Activated naive CD4-positive, alpha-beta T cell treated with anti-CD3 and anti-CD28 coated beads for 36 hours (primary cell): ENCODE results near the gene PARP8. TPM values are rescaled to one million over a fixed set of nuclear protein-coding genes. Genes with fewer than 3 reads are reported as not detected.

Experiments
- CTCF ChIA-PET: fragments of 350-600 bp; sonication (Branson Sonifier 250); formaldehyde crosslinking; loops from one replicate; lab custom pipeline; 2021; ENCODE audit warnings: antibody characterized with exemption; lab: Charles Lee
- DNase-seq: peaks from one replicate; pipeline ENCODE4 v3.0.0-alpha.2; 2020
- H3K27ac Mint-ChIP-seq: one replicate; pipeline ENCODE4 v1.8.0; 2021; ENCODE audit warnings: mild to moderate bottlenecking, mixed read lengths
- H3K27me3 Mint-ChIP-seq: one replicate; pipeline ENCODE4 v1.8.0; 2021; ENCODE audit warnings: low read depth, mixed read lengths
- H3K36me3 Mint-ChIP-seq: one replicate; pipeline ENCODE4 v1.8.0; 2021; ENCODE audit warnings: low read depth, mixed read lengths
- H3K4me1 Mint-ChIP-seq: one replicate; pipeline ENCODE4 v1.8.0; 2021; ENCODE audit warnings: low read depth, mixed read lengths
- H3K4me3 Mint-ChIP-seq: one replicate; pipeline ENCODE4 v1.8.0; 2021; ENCODE audit warnings: mild to moderate bottlenecking, moderate library complexity, mixed read lengths
- H3K9me3 Mint-ChIP-seq: one replicate; pipeline ENCODE4 v1.8.0; 2021; ENCODE audit warnings: mixed read lengths
- intact Hi-C: fragments of 100-400 bp; cut with micrococcal nuclease; formaldehyde crosslinking; loops from one replicate; pipeline ENCODE4 v1.15.1; 2023
- total RNA-seq, 2 experiments: library from RNA; stranded (reverse); gene quantifications; one replicate each; pipeline ENCODE4 v1.2.3, GENCODE V29; 2021

PARP8 gene
- total RNA-seq, 2 experiments from 2014 or later = 20.1 to 22.0 TPM

GRCh38 chr5:50866415-50866814 lies 200.0 kb downstream of the PARP8 start:
- no peak for DNase-seq
- no peaks in the 10 kb centered on the region for H3K9me3 Mint-ChIP-seq
- H3K4me3 Mint-ChIP-seq = no peak overlapping the region
- no peak overlapping the region for H3K27ac Mint-ChIP-seq
- no peaks in the 10 kb centered on the region for H3K4me1 Mint-ChIP-seq
- CTCF ChIA-PET = no interaction called here
- H3K36me3 Mint-ChIP-seq = no peaks in the 10 kb centered on the region
- H3K27me3 Mint-ChIP-seq = peaks cover 27% of the 10 kb centered on the region
- intact Hi-C loops = no loop called here

- CTCF ChIA-PET = no interaction called here
- H3K4me1 Mint-ChIP-seq = no peaks in the 10 kb centered on the region
These were observed 200.7 kb downstream of the PARP8 start for GRCh38 chr5:50867140-50867539.

GRCh38 chr5:50873595-50874277 lies 207.3 kb downstream of the PARP8 start:
- Mint-ChIP-seq H3K4me3 (no peak overlapping the region), H3K27me3 (peaks cover 11% of the 10 kb centered on the region), H3K27ac (no peak overlapping the region), H3K9me3 (no peaks in the 10 kb centered on the region), H3K4me1 (peaks cover 10% of the 10 kb centered on the region), H3K36me3 (no peaks in the 10 kb centered on the region)
- no peak for DNase-seq
- intact Hi-C loops = no loop called here
- CTCF ChIA-PET = no interaction called here

More at GRCh38 chr5:50867140-50867539, 200.7 kb downstream of the PARP8 start:
- no peaks in the 10 kb centered on the region for H3K9me3 Mint-ChIP-seq
- H3K27me3 Mint-ChIP-seq = peaks cover 23% of the 10 kb centered on the region
- H3K27ac Mint-ChIP-seq = no peak overlapping the region
- H3K4me3 Mint-ChIP-seq = no peak overlapping the region
- DNase-seq = no peak
- intact Hi-C loops = no loop called here
- no peaks in the 10 kb centered on the region for H3K36me3 Mint-ChIP-seq

GRCh38 chr5:50874306-50875001 lies 208.0 kb downstream of the PARP8 start:
- no peak for DNase-seq
- no peaks in the 10 kb centered on the region for H3K36me3 Mint-ChIP-seq
- H3K9me3 Mint-ChIP-seq = no peaks in the 10 kb centered on the region
- H3K4me3 Mint-ChIP-seq = no peak overlapping the region
- CTCF ChIA-PET = no interaction called here
- intact Hi-C loops = no loop called here
- H3K27ac Mint-ChIP-seq = no peak overlapping the region
- H3K27me3 Mint-ChIP-seq = peaks cover 9% of the 10 kb centered on the region
- H3K4me1 Mint-ChIP-seq = peaks cover 10% of the 10 kb centered on the region

DNA sequence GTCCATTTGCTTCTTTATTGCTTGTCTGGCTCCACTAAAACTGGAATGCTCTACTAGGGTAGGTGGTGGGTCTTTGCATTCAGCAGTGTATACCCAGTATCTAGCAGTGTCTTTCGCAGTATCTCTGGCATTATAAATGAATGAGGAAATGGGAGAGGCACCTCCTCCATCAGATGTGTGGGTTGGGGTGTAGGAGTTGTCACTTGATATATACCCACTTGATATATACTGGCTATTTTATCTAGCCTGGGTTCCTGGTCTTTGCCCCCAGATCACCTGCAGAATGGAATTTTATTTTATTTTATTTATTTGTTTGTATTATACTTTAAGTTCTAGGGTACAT lies 208.5 kb downstream of the PARP8 start:
- Mint-ChIP-seq H3K4me3 (no peak overlapping the region), H3K27ac (no peak overlapping the region), H3K4me1 (peaks cover 10% of the 10 kb centered on the region), H3K36me3 (no peaks in the 10 kb centered on the region), H3K27me3 (peaks cover 11% of the 10 kb centered on the region), H3K9me3 (no peaks in the 10 kb centered on the region)
- CTCF ChIA-PET = no interaction called here
- no peak for DNase-seq
- intact Hi-C loops = no loop called here

- intact Hi-C loops = no loop called here
- Mint-ChIP-seq H3K4me3 (no peak overlapping the region), H3K27ac (no peak overlapping the region), H3K9me3 (no peaks in the 10 kb centered on the region), H3K4me1 (peaks cover 10% of the 10 kb centered on the region), H3K36me3 (no peaks in the 10 kb centered on the region), H3K27me3 (peaks cover 9% of the 10 kb centered on the region)
- DNase-seq = no peak
- CTCF ChIA-PET = interaction anchor here (0.7 kb wide), 1 partner anchor 42 kb away, joined by 3 read pairs; no protein-coding TSS in a partner anchor
These were observed 212.0 kb downstream of the PARP8 start for GRCh38 chr5:50878470-50878869.

- H3K9me3 Mint-ChIP-seq = no peaks in the 10 kb centered on the region
- H3K4me1 Mint-ChIP-seq = no peaks in the 10 kb centered on the region
- peaks cover 9% of the 10 kb centered on the region for H3K27me3 Mint-ChIP-seq
- H3K36me3 Mint-ChIP-seq = no peaks in the 10 kb centered on the region
- H3K27ac Mint-ChIP-seq = no peak overlapping the region
- CTCF ChIA-PET = no interaction called here
- intact Hi-C loops = no loop called here
- no peak for DNase-seq
- no peak overlapping the region for H3K4me3 Mint-ChIP-seq
These were observed 215.0 kb downstream of the PARP8 start for GRCh38 chr5:50881407-50881806.

- intact Hi-C loops = no loop called here
- Mint-ChIP-seq H3K27ac (no peak overlapping the region), H3K4me3 (no peak overlapping the region), H3K27me3 (peaks cover 6% of the 10 kb centered on the region), H3K4me1 (no peaks in the 10 kb centered on the region), H3K36me3 (no peaks in the 10 kb centered on the region), H3K9me3 (no peaks in the 10 kb centered on the region)
- CTCF ChIA-PET = no interaction called here
- no peak for DNase-seq
These were observed 220.4 kb downstream of the PARP8 start for GRCh38 chr5:50886657-50887345.

DNA sequence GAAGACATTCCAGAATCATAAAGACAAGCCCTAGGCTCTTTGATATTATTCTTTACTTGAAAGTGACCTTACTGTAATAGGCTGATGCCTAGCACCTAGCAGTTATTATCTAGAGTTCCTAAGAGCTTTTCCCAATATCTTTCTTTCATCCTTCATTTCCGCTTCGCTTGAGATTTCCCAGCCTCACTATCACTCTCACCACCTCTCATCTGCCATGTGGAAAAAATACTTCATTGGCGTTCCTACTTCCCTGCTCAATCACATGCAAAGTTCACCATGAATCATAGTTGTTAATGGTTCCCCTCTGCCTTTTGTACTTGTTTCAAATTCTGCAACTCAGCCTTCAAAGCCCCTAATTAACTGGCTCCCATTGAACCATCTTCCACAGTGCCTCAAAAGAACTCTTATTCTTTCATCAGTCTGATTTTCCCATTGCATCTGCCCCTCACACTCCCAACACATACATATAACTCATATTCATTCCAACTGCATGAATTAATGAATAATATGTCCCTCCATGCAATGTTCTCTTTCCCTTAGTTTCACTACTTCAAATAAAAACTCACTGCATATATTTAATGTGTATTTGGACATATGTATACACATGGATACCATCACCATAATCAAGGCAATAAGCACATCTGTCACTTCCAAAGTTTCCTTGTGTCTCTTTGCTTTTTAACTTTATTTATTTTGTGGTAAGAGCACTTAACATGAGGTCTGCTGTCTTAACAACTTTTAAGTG lies 221.6 kb downstream of the PARP8 start:
- no peak for DNase-seq
- Mint-ChIP-seq H3K27me3 (peaks cover 6% of the 10 kb centered on the region), H3K9me3 (no peaks in the 10 kb centered on the region), H3K4me1 (no peaks in the 10 kb centered on the region), H3K36me3 (no peaks in the 10 kb centered on the region), H3K27ac (no peak overlapping the region), H3K4me3 (no peak overlapping the region)
- CTCF ChIA-PET = no interaction called here
- intact Hi-C loops = no loop called here

DNA sequence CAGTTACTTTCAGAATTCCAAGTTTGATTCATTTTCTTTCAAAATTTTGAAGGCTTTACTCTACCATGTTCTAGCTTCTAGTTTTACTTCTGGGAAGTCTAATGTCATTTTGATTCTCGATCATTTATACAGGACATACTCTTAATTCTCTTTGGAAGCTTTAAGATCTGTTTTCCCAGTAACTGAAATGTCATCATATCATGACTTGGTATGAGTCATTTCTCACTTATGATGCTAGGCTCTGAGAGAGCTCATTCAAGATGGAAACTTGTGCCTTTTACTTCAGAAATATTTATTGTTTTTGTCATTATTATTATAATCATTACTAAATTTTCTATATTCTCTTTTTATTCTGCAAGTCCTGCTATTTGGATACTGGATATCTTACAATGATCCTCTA lies 222.3 kb downstream of the PARP8 start:
- no peaks in the 10 kb centered on the region for H3K36me3 Mint-ChIP-seq
- peaks cover 6% of the 10 kb centered on the region for H3K27me3 Mint-ChIP-seq
- H3K9me3 Mint-ChIP-seq = no peaks in the 10 kb centered on the region
- no peak overlapping the region for H3K4me3 Mint-ChIP-seq
- no peak for DNase-seq
- H3K4me1 Mint-ChIP-seq = no peaks in the 10 kb centered on the region
- CTCF ChIA-PET = no interaction called here
- intact Hi-C loops = no loop called here
- no peak overlapping the region for H3K27ac Mint-ChIP-seq

GRCh38 chr5:50889790-50890189 lies 223.4 kb downstream of the PARP8 start:
- Mint-ChIP-seq H3K27ac (no peak overlapping the region), H3K9me3 (no peaks in the 10 kb centered on the region), H3K27me3 (peaks cover 6% of the 10 kb centered on the region), H3K36me3 (no peaks in the 10 kb centered on the region), H3K4me1 (no peaks in the 10 kb centered on the region), H3K4me3 (no peak overlapping the region)
- no peak for DNase-seq
- intact Hi-C loops = no loop called here
- CTCF ChIA-PET = no interaction called here
